GM12891 (cell line): Measurements from ENCODE around the gene LYPD6B.

Experiments used
- DNase-seq: peaks from one replicate; pipeline ENCODE4 v3.0.0; 2011; ENCODE audit warnings: low spot score; ENCODE audit not compliant: insufficient read length
- FAIRE-seq: peaks from 2 replicates; lab custom pipeline; 2011; peaks lifted over from hg19 to GRCh38; lab: Jason Lieb, UNC
- PAX5 ChIP-seq: IDR thresholded peaks from 2 replicates; pipeline ENCODE4 v1.6.1; 2011; ENCODE audit warnings: low read length, moderate library complexity, mild to moderate bottlenecking; ENCODE audit not compliant: insufficient read depth, severe bottlenecking
- POLR2A ChIP-seq: IDR thresholded peaks from 2 replicates; pipeline ENCODE4 v1.6.1; 2011; ENCODE audit warnings: low read depth, low read length, control low read depth
- POLR2AphosphoS5 ChIP-seq: IDR thresholded peaks from 2 replicates; pipeline ENCODE4 v1.6.1; 2011; ENCODE audit warnings: low read depth, low read length, control low read depth
- POU2F2 ChIP-seq: IDR thresholded peaks from 2 replicates; pipeline ENCODE4 v1.6.1; 2011; ENCODE audit warnings: low read depth, mild to moderate bottlenecking, control low read depth, low read length, moderate library complexity
- SPI1 ChIP-seq: IDR thresholded peaks from 2 replicates; pipeline ENCODE4 v1.6.1; 2011; ENCODE audit warnings: low read depth, low read length, control low read depth
- TAF1 ChIP-seq: IDR thresholded peaks from 2 replicates; pipeline ENCODE4 v1.6.1; 2011; ENCODE audit warnings: low read depth, low read length, control low read depth

The LYPD6B gene

DNA sequence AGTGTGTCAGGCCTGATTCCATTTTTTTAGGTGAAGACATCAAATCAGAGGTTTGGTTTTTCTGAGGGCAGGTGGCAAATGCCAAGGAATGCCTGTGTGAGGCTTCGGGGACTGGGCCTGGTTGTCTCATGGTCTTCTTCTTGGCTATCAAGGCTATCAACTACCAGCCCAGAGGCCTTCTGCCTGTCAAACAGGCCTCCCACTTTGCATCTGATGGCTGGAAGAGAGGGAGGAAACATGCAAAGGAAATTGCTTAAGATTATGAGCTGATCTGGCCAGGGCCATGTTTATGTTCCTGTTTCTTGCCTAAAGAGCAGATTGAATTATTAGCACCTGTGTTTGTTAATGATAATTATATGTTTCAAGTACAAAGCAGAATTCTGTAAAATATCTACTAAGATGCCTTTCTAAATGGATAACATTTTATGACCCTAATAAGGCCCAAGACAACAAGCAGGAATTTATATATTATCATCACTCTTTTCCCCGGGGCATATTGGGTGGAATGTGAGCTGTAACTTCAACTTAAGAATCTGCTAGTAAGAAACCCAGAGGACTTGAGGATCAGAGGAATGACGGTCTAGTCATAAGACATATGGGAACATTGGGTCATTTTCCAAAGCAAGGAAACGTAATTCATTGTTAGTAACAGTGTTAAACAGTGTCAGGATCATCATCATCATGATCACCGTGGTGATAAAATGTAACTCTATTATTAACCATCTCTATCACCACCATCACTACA, 123.2 kb downstream of the LYPD6B start:
- TF ChIP-seq PAX5 (no peak), POLR2A (no peak), POLR2AphosphoS5 (no peak), POU2F2 (no peak)
- FAIRE-seq (no peak), DNase-seq (no peak)

DNA sequence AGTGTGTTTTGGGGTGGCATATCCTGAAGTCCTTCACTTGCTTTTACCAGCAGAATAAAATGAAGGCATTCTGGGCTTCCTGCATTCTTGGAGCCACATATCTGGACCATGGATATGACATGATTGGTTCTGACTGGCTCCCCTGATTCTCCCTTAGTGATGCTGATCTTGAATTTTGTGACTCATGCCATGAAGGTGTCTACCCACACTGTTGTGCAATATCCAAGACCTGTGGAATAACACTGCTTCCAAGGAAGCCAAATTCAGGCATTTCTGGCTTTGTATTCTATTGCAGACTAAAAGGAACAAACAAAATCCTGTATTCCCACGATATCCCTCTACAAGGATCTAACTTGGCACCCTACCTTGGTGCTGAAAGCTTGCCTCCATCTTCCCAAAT, 125.8 kb downstream of the LYPD6B start:
- TF ChIP-seq TAF1 (no peak), POLR2A (no peak), POU2F2 (no peak), PAX5 (no peak), POLR2AphosphoS5 (no peak), SPI1 (no peak)
- no peak for FAIRE-seq
- no peak for DNase-seq

DNA sequence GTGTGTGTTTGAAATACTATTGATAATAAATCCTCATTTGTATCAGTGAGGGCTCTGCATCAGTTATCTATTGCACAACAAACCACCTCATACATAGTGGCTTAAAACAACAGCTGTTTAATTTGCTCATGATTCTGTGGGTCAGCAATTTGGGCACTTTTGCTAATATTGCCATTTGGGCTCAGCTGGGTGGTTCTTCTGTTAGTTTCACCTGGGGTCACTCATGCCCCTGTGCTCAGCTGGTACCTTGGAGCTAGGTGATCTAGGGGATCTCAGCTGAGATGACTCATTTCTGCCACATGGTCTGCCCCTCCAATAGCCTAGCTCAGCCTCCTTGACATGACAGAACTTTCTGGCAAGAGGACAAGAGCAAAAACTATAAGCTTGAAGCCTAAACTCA, 126.3 kb downstream of the LYPD6B start:
- no peak for FAIRE-seq
- no peak for DNase-seq
- TF ChIP-seq POLR2A (no peak), SPI1 (no peak), POLR2AphosphoS5 (no peak), TAF1 (no peak), PAX5 (no peak), POU2F2 (no peak)

DNA sequence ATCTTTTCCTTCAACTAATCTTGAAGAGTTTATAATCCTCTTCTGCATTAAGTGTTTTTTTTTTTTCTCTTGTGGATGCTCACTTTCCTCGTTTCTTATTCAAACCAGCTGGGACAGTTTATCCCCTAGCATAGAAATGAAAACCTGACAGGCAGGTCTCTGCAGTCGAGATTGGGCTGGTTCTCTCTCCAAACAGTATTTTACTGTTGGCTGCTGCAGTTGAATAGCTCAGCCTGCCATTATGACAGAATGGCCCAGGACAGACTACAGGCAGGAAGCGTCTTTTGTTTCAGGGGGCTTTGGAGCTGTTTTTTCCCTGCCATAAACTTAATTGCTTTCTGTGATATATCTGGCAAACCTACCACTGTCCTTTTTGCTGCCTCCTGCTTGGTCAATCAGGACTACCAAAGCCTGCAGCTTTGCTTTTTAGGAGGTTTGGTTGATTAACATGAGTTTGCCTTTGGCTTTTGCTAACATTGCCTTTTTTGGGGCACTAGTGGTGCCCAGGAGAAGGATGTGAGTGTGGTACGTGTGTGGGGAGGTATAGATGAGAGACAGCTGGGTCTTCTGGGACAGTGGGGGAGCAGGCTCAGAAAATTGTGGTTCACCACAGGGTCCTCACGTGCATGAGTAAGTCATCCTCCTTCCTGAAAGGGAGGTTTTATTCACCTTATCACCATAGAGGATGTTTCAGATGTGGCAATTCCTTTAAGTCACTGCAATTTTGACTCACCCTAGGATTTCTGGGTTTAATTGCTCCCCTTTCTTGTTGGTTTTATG, 128.7 kb downstream of the LYPD6B start:
- no peak for DNase-seq
- TF ChIP-seq SPI1 (no peak), TAF1 (no peak), PAX5 (no peak), POLR2A (no peak), POLR2AphosphoS5 (no peak), POU2F2 (no peak)
- FAIRE-seq, result peak; percentile 40

DNA sequence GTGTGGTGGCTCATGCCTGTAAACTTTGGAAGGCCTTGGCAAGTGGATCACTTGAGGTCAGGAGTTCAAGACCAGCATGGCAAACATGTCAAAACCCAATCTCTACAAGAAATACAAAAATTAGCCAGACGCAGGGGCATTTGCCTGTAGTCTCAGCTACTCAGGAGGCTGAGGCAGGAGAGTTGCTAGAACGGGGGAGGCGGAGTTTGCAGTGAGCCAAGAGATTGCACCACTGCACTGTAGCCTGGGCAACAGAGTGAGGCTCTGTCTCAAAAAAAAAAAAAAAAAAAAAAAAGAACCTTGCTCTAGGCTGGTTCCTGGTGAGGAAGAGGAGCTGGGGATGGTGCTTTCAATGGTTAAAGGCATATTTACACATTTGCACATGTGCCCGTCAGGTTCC, 129.4 kb downstream of the LYPD6B start:
- DNase-seq, result no peak
- FAIRE-seq, result no peak
- no peak for TF ChIP-seq SPI1
- no peak for TF ChIP-seq TAF1
- TF ChIP-seq POLR2A, result no peak
- TF ChIP-seq POU2F2, result no peak
- no peak for TF ChIP-seq PAX5
- no peak for TF ChIP-seq POLR2AphosphoS5

DNA sequence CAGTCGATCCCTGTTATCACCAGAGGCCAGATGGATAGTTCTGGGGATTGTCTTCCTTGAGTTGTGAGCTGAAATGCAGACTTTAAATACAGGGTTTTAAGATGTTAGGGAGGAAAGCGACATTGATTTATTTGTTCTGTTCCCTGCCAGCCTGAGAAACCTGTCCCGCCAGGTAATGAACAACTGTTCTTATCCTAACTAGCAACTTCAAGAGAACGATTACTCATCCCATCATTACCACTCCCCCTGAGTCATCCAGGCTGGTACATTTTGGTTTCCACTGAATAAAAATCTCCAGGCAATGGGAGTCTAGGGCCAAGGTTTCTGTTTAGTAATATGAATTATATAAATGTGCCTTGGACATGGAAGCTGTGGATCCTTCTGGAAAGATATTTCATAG, 131.2 kb downstream of the LYPD6B start:
- TF ChIP-seq POLR2A (no peak), POU2F2 (no peak), PAX5 (no peak), TAF1 (no peak), POLR2AphosphoS5 (no peak), SPI1 (no peak)
- FAIRE-seq, result no peak
- DNase-seq, result no peak

DNA sequence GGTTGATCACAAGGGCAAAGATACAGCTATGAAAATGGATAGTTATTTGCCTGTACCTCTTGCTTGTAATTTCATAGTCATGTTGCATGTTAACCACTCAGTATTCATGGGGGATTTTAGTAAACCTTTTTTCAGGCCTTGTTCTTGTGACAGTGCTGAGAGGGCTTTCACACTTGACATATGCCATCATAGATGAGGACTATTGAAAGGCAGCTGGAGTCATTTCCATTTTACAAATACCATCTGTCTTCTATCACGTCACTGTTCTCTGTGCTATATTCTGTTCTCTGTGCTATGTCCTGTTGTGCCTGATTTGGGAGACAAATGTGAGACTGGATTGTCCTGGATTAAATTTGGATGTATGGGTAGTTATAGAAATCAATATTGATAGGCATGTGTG, 131.7 kb downstream of the LYPD6B start:
- FAIRE-seq, result no peak
- TF ChIP-seq POLR2A (no peak), PAX5 (no peak), SPI1 (no peak), POU2F2 (no peak)
- no peak for DNase-seq

DNA sequence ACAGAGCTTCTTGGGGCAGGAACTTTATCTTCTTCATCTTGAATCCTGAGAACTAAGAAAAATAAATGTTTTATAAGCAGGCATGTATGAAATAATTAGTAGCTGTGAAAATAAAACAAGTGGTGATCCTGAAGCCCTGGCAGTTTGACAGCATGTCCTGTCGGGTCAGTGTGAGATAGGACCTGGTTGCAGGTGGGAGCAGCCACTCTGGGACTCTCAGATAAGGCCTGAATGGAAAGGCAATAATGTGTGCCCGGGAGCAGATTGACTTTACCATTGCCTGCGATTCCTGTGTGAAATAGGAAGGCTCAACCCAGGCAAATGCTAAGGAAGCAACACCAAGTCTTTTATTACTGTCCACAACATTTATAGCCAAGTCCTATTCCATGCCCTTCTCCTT, 132.4 kb downstream of the LYPD6B start:
- no peak for TF ChIP-seq POLR2A
- TF ChIP-seq POLR2AphosphoS5, result no peak
- no peak for TF ChIP-seq SPI1
- TF ChIP-seq PAX5, result no peak
- no peak for TF ChIP-seq TAF1
- no peak for TF ChIP-seq POU2F2
- DNase-seq, result no peak
- FAIRE-seq, result no peak

DNA sequence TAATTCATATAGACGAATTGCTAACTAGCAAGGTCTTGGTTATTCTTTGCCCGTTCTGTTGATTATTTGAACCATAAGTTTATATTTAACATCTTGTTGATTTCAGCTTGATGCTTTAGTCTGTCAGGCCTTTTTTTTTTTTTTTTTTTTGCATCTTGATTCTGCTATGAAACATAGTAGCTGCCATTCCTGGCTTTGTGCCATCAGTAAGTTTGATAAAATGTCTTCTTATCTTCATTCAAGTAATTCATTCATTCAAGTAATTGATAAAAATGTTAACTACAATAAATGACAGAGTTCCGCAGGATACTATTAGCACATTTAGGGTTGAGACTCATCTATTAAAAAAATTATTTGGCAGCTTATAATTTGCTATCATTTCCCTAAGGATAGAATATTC, 134.7 kb downstream of the LYPD6B start:
- FAIRE-seq (no peak), DNase-seq (no peak)
- no peak for TF ChIP-seq POLR2AphosphoS5
- no peak for TF ChIP-seq POU2F2
- no peak for TF ChIP-seq PAX5
- no peak for TF ChIP-seq TAF1
- TF ChIP-seq SPI1, result no peak
- TF ChIP-seq POLR2A, result no peak

DNA sequence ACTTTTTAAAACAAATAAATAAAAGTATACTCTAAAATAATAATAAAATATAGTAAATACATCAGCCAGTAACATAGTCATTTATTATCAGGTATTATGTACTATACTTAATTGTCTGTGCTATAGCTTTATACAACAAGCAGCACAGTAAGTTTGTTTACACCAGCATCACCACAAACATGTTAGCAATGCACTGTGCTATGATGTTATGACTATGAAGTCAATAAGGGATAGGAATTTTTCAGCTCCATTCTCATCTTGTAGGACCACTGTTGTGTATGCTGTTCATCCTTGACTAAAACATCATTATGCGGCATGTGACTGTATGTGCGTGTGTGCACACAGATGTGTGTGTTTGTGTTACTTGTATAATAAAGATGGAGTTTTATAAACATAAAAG, 137.5 kb downstream of the LYPD6B start:
- no peak for FAIRE-seq
- no peak for DNase-seq
- TF ChIP-seq POU2F2 (no peak), PAX5 (no peak), POLR2A (no peak), TAF1 (no peak), POLR2AphosphoS5 (no peak), SPI1 (no peak)

DNA sequence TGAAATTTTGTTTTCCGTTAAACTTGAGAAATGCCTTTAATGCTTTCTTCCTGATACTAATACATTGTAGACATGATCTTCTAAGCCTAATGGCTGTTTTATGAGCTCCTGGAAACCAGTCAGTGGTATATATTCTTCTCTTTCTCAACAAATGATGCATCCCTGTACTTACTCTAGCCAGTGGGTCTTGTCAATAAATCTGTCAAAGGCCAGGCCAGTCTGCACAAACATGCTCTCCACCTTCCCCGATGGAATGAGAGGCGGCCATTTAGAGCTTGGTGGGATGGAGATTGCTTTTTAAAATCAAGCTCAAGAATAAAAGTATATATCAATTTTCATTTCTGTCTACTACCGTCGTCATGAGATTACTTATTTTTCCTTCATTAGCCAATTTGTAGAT, 140.1 kb downstream of the LYPD6B start:
- FAIRE-seq, result no peak
- DNase-seq, result no peak

More for the DNA sequence above, 140.1 kb downstream of the LYPD6B start:
- TF ChIP-seq POLR2A (no peak), POLR2AphosphoS5 (no peak), PAX5 (no peak), SPI1 (no peak), TAF1 (no peak), POU2F2 (no peak)
